DOHH2 (cell line): ENCODE data around the gene TNFSF8.

ENCODE experiments used
- H3F3A ChIP-seq: fragments of 200-600 bp; sonication (generic), shearing (Covaris generic); 2 replicates; pipeline ENCODE4 v1.6.0; 2016; ENCODE audit warnings: antibody characterized with exemption, mild to moderate bottlenecking; ENCODE audit not compliant: control insufficient read depth, insufficient read depth
- H3K27ac ChIP-seq: fragments of 200-600 bp; sonication (generic); 2 replicates; pipeline ENCODE4 v1.5.1; 2014; ENCODE audit warnings: low read depth, mild to moderate bottlenecking, low read length, moderate library complexity
- H3K27me3 ChIP-seq: fragments of 200-600 bp; sonication (generic); 2 replicates; pipeline ENCODE4 v1.6.1; 2014; ENCODE audit warnings: mild to moderate bottlenecking, low read length, mixed read lengths; ENCODE audit not compliant: control insufficient read depth
- H3K36me3 ChIP-seq: fragments of 200-600 bp; sonication (generic); 2 replicates; pipeline ENCODE4 v1.6.1; 2014; ENCODE audit warnings: mild to moderate bottlenecking, low read length, moderate library complexity, mixed read lengths; ENCODE audit not compliant: control insufficient read depth
- H3K4me1 ChIP-seq: fragments of 200-600 bp; sonication (generic); 2 replicates; pipeline ENCODE4 v1.6.1; 2014; ENCODE audit warnings: mild to moderate bottlenecking, low read length, mixed read lengths; ENCODE audit not compliant: control insufficient read depth
- H3K4me2 ChIP-seq: fragments of 200-600 bp; sonication (generic); 2 replicates; pipeline ENCODE4 v1.6.0; 2014; ENCODE audit warnings: mild to moderate bottlenecking, low read length, moderate library complexity
- H3K4me3 ChIP-seq: fragments of 200-600 bp; sonication (generic); 2 replicates; pipeline ENCODE4 v1.5.1; 2014; ENCODE audit warnings: mild to moderate bottlenecking, low read length, mixed read lengths
- H3K79me2 ChIP-seq: fragments of 200-600 bp; sonication (generic); 2 replicates; pipeline ENCODE4 v1.6.1; 2014; ENCODE audit warnings: mild to moderate bottlenecking, low read length, mixed read lengths; ENCODE audit not compliant: control insufficient read depth
- H3K9me2 ChIP-seq: fragments of 200-600 bp; sonication (generic); replicated peaks from 2 replicates; pipeline ENCODE4 v1.6.1; 2014; ENCODE audit warnings: mild to moderate bottlenecking, low read length, mixed read lengths; ENCODE audit not compliant: control insufficient read depth
- H3K9me3 ChIP-seq: fragments of 200-600 bp; sonication (generic); 2 replicates; pipeline ENCODE4 v1.6.1; 2014; ENCODE audit warnings: antibody characterized with exemption, low read length, mixed read lengths; ENCODE audit not compliant: control insufficient read depth, insufficient read depth
- H4K20me1 ChIP-seq: fragments of 200-600 bp; sonication (generic); 2 replicates; pipeline ENCODE4 v1.6.0; 2014; ENCODE audit warnings: low read depth, mild to moderate bottlenecking, antibody characterized with exemption, low read length, moderate library complexity; ENCODE audit not compliant: control insufficient read depth, insufficient read depth
- CTCF ChIP-seq: fragments of 200-600 bp; sonication (generic); IDR thresholded peaks from one replicate; pipeline ENCODE4 v1.5.1; 2014; ENCODE audit warnings: antibody characterized with exemption, mild to moderate bottlenecking, low read depth, low read length; ENCODE audit not compliant: poor library complexity, severe bottlenecking
- EZH2phosphoT487 ChIP-seq: fragments of 200-600 bp; sonication (generic); IDR thresholded peaks from 2 replicates; pipeline ENCODE4 v1.6.1; 2017; ENCODE audit warnings: borderline replicate concordance, mild to moderate bottlenecking, antibody characterized with exemption, low read length, moderate library complexity, mixed read lengths

TNFSF8 gene

GRCh38 chr9:114962809-114963208, 32.4 kb upstream of the TNFSF8 start:
- H3K9me3 ChIP-seq, result peaks cover 13% of the 10 kb centered on the region
- no peaks in the 10 kb centered on the region for H3K4me1 ChIP-seq
- TF ChIP-seq EZH2phosphoT487 (no peak), CTCF (no peak)

GRCh38 chr9:114960276-114960675, 29.9 kb upstream of the TNFSF8 start:
- Histone ChIP-seq H3K27me3 (no peaks in the 10 kb centered on the region), H3K9me2 (no peaks in the 10 kb centered on the region), H3K36me3 (no peaks in the 10 kb centered on the region), H3K4me3 (no peak overlapping the region), H3K79me2 (no peaks in the 10 kb centered on the region), H3K9me3 (peaks cover 13% of the 10 kb centered on the region), H4K20me1 (no peaks in the 10 kb centered on the region), H3K4me2 (no peak overlapping the region), H3K4me1 (peaks cover 11% of the 10 kb centered on the region), H3F3A (0 out of 2 replicates have a peak, but pooled peaks cover 2% of the 10 kb centered on the region), H3K27ac (no peak overlapping the region)
- TF ChIP-seq CTCF, result no peak
- no peak for TF ChIP-seq EZH2phosphoT487

More at GRCh38 chr9:114962809-114963208, 32.4 kb upstream of the TNFSF8 start:
- H3K9me2 ChIP-seq, result no peaks in the 10 kb centered on the region
- H3F3A ChIP-seq, result no peaks in the 10 kb centered on the region
- no peaks in the 10 kb centered on the region for H3K27me3 ChIP-seq
- no peaks in the 10 kb centered on the region for H4K20me1 ChIP-seq
- H3K79me2 ChIP-seq, result no peaks in the 10 kb centered on the region
- H3K4me2 ChIP-seq, result no peak overlapping the region
- H3K4me3 ChIP-seq, result no peak overlapping the region
- H3K36me3 ChIP-seq, result no peaks in the 10 kb centered on the region
- no peak overlapping the region for H3K27ac ChIP-seq

- peaks cover 13% of the 10 kb centered on the region for H3K9me3 ChIP-seq
- peaks cover 25% of the 10 kb centered on the region for H3K4me1 ChIP-seq
- no peak overlapping the region for H3K27ac ChIP-seq
- TF ChIP-seq EZH2phosphoT487, result no peak
- TF ChIP-seq CTCF, result no peak
- no peaks in the 10 kb centered on the region for H4K20me1 ChIP-seq
- H3F3A ChIP-seq, result peaks cover 2% of the 10 kb centered on the region; the same call in 1 of the 2 replicates
- H3K27me3 ChIP-seq, result no peaks in the 10 kb centered on the region
- no peak overlapping the region for H3K4me3 ChIP-seq
- H3K36me3 ChIP-seq, result no peaks in the 10 kb centered on the region
- no peak overlapping the region for H3K4me2 ChIP-seq
- H3K79me2 ChIP-seq, result no peaks in the 10 kb centered on the region
- no peaks in the 10 kb centered on the region for H3K9me2 ChIP-seq
Measured at GRCh38 chr9:114958844-114959235, 28.4 kb upstream of the TNFSF8 start.
